Adrenal gland (tissue), 5 donors: ENCODE data around the gene SH3RF2.

Experiments
- POLR2A ChIP-seq, 2 donors: fragments of 450-650 bp; IDR thresholded peaks; one replicate each; pipeline ENCODE4 v1.6.1; 2017; ENCODE audit warnings: antibody characterized with exemption in 2 of 2, mild to moderate bottlenecking in 2 of 2, moderate library complexity in 1 of 2
- TF ChIP-seq, protein P1 (sequence below), 6 experiments: fragments of 450-650 bp in 4 of 6; fragments of 200-600 bp in 2 of 6; sonication (generic) in 1 of 6; IDR thresholded peaks; 1 replicate in 5 of 6; 2 replicates in 1 of 6; pipeline versions ENCODE4 v1.5.1 to v1.8.0; 2016 to 2021; ENCODE audit warnings: antibody characterized with exemption in 6 of 6, mild to moderate bottlenecking in 2 of 6, moderate library complexity in 1 of 6
- donor health status: DM: no; HTN: no; CAD: no.

DNA sequence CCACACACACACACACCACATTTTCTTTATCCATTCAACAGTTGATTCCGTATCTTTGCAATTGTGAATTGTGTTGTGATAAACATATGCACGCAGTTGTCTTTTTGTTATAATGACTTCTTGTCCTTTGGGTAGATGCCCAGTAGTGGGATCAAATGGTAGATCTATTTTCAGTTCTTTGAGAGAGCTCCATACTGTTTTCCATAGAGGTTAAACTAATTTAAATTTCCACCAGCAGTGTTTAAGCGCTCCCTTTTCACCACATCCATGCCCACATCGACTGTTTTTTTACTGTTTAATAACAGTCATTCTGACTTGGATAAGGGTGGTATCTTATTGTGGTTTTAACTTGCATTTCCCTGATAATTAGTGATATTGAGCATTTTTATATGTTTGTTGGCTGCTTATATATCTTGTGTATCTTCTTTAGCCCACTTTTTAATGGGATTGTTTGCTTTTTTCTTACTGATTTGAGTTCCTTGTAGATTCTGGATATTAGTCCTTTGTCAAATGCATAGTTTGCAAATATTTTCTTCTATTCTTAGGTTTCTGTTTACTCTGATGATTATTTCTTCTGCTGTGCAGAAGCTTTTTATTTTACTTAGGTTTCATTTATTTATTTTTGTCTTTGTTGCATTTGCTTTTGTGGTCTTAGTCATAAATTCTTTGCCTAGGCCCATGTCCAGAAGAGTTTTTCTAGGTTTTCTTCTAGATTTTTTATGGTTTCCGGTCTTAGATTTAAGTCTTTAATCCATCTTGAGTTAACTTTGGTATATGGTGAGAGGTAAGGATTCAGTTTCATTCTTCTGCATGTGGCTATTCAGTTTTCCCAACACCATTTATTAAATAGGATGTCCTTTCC is 82.4 kb downstream of the SH3RF2 start:
- no peak for TF ChIP-seq POLR2A (IDR thresholded peaks at IDR 0.05)
- TF ChIP-seq, protein P1, sequence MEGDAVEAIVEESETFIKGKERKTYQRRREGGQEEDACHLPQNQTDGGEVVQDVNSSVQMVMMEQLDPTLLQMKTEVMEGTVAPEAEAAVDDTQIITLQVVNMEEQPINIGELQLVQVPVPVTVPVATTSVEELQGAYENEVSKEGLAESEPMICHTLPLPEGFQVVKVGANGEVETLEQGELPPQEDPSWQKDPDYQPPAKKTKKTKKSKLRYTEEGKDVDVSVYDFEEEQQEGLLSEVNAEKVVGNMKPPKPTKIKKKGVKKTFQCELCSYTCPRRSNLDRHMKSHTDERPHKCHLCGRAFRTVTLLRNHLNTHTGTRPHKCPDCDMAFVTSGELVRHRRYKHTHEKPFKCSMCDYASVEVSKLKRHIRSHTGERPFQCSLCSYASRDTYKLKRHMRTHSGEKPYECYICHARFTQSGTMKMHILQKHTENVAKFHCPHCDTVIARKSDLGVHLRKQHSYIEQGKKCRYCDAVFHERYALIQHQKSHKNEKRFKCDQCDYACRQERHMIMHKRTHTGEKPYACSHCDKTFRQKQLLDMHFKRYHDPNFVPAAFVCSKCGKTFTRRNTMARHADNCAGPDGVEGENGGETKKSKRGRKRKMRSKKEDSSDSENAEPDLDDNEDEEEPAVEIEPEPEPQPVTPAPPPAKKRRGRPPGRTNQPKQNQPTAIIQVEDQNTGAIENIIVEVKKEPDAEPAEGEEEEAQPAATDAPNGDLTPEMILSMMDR (IDR thresholded peaks at IDR 0.05), result no peak
